Cardiac septum (tissue), 1 donor: Measurements from ENCODE around the gene PLD3. TPM values are rescaled to one million over a fixed set of nuclear protein-coding genes. Genes with fewer than 3 reads are reported as not detected.
A peak's percentile ranks its signal among the peaks of the same experiment; 100 is the strongest.

Experiments used
- DNase-seq: peaks from one replicate; pipeline ENCODE4 v3.0.0-alpha.2; 2020; ENCODE audit warnings: low spot score
- intact Hi-C: fragments of 100-400 bp; cut with DNase I; formaldehyde crosslinking; loops from one replicate; pipeline ENCODE4 v1.14.0; 2022
- microRNA-seq: library from miRNA; unstranded; fragments of <30 nt; microRNA quantifications from one replicate; pipeline ENCODE4 v1.2.0, GENCODE V29; 2020
- total RNA-seq: library from RNA; stranded (reverse); fragmentation: NEBNext Ultra II Directional; extraction: Animal tissue kit (Norgen Biotek cat#: 25700); gene quantifications from one replicate; pipeline ENCODE4 v1.2.1, GENCODE V29; 2021
- donor health status: DM: no; HTN: no; CAD: no.

Gene PLD3
- total RNA-seq, 1 donor from 2014 or later = 163 TPM

DNA sequence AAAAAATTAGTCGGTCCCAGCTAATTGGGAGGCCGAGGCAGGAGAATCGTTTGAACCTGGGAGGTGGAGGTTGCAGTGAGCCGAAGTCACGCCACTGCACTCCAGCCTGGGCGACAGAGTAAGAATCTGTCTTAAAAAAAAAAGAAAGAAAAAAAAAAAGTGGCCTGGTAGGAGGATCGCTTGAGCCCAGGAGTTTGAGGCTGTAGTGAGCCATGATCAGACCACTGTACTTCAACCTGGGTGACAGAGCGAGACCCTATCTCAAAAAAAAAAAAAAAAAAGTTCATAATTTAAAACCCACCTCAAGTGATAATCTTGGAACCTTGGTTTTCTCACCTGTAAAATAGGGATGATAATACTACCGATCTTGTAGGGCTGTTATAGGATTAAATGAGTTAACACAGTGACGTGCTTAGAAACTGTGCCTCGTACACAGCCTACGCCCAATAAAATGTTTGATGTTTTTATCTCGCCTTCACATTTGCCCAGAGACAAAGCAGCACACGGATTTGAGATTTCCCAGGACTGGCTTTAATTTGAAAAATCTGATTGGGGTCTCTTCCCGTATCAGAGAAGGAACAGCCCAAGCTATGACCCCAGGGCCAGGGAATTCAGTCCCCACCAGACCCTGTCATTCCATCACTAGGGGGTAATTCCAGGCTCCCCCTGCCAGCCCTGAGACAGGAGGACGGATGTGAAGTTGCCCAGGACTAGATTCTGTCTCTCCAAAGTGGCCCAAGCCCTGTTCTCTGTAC lies 73.7 kb downstream of the PLD3 start:
- DNase-seq = no peak
- intact Hi-C loops = loop anchor here (1.0 to 2.0 kb wide), 2 partner anchors 21 to 43 kb away; partner anchors contain the start of gene BLVRB

DNA sequence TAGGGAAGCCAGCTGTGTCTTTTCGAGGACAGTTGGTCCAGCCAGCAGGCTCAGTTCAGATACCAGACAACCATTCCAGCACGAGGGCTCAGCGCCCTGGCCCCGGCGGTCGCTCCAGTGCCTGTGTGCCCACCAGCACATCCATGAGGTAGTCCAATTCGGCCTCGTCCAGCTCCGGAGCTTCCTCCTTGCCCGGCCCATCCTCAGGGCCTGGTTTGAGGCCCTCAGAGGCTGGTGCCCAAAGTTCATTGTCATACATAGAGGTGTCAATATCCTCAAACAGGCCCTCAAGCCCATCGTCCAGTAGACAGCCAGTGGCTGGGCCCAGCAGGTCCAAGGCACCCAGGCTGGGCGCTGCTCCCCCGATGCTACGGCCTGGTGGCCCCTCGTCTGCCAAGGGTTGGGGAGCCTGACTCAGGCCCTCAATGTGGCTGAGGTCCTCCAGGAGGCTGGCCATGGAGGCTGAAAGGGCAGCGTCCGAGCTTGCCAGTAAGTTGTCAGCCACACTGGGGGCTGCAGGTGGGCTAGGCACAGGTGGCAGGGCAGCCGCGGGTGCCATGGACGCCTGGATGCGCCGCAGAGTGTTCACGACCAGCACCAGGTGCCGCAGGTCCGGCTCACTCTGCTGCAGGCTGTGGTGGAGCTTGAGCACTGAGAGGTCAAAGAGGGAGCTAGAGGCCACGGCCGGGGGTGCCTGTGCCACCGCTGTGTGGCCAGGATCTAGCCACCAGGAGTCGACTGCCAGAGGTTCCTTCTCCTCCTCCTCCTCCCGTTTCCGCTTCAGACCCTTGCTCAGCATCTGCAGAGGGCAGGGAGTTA lies 74.5 kb downstream of the PLD3 start:
- intact Hi-C loops = no loop called here

DNA sequence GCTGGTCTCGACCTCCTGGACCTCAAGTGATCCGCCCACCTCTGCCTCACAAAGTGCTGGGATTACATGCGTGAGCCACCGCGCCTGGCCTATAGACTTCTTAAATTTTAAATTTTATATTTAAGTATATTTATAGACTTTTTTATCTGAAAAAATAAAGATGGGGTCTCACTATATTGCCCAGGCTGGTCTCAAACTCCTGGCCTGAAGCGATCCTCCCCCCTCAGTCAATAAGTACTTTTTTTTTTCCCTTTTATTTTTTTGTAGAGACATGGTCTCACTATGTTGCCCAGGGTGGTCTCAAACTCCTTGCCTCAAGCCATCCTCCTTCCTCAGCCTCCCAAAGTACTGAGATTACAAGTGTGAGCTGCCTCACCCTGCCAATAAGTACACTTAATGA lies 75.4 kb downstream of the PLD3 start:
- intact Hi-C loops = no loop called here
- DNase-seq = no peak

More for the DNA sequence above, 74.5 kb downstream of the PLD3 start:
- DNase-seq = no peak

DNA sequence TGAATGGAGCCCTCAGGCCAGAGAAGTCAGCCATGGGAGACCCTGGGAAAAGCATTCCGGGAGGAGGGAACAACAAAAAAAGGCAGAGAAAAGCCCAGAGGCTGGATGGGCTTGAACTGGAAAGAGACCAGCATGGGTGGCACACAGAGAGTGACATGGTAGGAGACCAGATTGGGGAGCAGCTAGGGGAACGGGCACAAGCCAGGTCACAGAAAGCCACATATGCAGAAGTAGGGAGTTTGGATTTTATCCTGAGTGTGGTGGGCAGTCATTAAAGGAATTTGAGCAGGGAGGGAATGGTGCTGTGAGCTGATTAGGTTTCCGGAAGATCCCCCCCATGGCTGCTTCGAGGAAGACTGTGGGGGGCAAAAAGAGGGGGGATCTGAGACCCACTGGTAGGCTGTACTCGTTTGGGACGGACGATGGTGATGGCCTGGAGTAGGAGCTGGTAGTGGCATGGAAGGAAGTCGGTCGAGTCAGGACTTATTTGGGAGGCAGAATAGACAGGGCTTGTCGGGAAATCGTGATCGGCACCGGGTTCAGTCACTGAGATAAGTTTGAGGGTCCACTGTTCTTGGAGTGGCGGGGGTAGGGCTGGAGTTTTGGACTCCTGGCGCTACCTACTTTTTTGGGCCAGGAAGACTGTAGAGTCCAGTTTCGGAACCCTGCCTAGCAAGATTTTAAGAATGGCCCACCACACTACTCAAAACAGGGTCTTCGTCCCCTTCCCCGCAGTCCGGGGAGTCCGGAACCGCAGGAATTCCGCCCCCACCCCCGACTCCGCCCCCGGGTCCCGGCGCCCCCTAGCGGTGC lies 76.3 kb downstream of the PLD3 start:
- intact Hi-C loops = loop anchor here (1.0 kb wide), 1 partner anchor 18 kb away; no protein-coding TSS in a partner anchor
- no peak for DNase-seq

DNA sequence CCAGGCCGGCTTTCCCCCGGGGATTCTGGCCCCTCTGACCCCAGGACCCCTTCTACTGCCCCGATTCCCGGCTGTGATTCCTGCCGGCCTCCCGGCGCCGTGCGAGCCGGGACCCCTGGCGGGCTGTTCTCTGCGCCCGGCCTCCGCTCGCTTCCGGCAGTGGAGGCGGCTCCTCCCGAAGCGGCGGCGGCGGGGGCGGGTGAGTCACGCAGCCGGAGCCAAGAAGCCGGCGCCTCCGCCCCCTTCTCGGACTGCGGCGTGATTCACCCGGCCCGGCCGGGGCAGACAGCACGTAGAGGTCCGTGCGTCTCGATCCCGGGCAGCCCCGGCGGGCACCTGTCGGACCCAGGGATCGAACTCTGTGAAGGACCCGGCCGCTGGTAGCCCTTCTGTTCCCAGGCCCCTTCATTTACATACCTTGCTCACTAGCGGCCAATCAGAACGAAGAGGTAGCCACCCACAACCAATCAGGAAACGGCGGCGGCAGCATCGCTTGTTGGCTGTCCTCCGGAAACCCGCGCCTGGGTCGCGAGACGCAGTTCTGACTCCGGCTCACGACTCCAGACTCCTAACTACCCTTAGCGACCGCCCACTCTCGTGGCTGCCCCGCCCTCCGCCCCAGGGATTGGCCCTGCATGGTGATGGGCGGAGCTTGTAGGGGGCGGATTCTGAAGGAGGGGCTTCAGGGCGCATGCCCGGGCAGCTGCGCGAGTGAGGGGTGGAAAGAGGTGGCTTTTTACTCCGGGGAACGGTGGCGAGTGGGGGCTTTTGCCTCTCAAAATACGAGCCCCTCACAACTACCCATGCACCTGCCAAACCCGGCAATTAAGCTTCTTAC lies 77.2 kb downstream of the PLD3 start, which contains the start of gene SERTAD1:
TSS of gene SERTAD1 (minus strand) at position 543 of the 838 bp plus-strand sequence. CDS start 2,446 bp downstream, outside the sequence.
- peak; percentile 100 for DNase-seq
- intact Hi-C loops = loop anchor here (1.0 kb wide), 1 partner anchor 18 kb away; no protein-coding TSS in a partner anchor

Small RNA genes lying within 50 kb of the gene (microRNA-seq; reads per million reads assigned to microRNA genes)
- gene MIR6796 = not detected

Other genes with a start within 250 kb of the PLD3 start
- gene MAP3K10, start 157.3 kb upstream of the PLD3 start, total RNA-seq = 17.6 TPM
- not detected for gene TTC9B, start 130.3 kb upstream of the PLD3 start, total RNA-seq
- gene CCNP, start 122.0 kb upstream of the PLD3 start, total RNA-seq = 0.32 TPM
- 116 TPM for gene AKT2, start 63.4 kb upstream of the PLD3 start, total RNA-seq
- gene C19orf47, start 298 bp upstream of the PLD3 start, total RNA-seq = 135 TPM
- gene HIPK4, start 41.5 kb downstream of the PLD3 start, total RNA-seq = 0.08 TPM
- 3.5 TPM for gene PRX, start 64.7 kb downstream of the PLD3 start, total RNA-seq
- 16.7 TPM for gene SERTAD1, start 77.3 kb downstream of the PLD3 start, total RNA-seq
- 33.9 TPM for gene SERTAD3, start 95.6 kb downstream of the PLD3 start, total RNA-seq
- 81.6 TPM for gene BLVRB, start 117.0 kb downstream of the PLD3 start, total RNA-seq
- gene SPTBN4, start 118.3 kb downstream of the PLD3 start, total RNA-seq = 5.1 TPM
- 28.6 TPM for gene SHKBP1, start 228.2 kb downstream of the PLD3 start, total RNA-seq